NCI-H345 treated with DMSO at 0.1 percent for 48 hours (cell line): ENCODE measurements around the gene YIF1B.
A peak's percentile ranks its signal among the peaks of the same experiment; 100 is the strongest.

ENCODE experiments used
- DNase-seq: peaks from one replicate; lab custom pipeline; 2025; ENCODE audit not compliant: unreplicated experiment; lab: John Stamatoyannopoulos, UW

Gene YIF1B

DNA sequence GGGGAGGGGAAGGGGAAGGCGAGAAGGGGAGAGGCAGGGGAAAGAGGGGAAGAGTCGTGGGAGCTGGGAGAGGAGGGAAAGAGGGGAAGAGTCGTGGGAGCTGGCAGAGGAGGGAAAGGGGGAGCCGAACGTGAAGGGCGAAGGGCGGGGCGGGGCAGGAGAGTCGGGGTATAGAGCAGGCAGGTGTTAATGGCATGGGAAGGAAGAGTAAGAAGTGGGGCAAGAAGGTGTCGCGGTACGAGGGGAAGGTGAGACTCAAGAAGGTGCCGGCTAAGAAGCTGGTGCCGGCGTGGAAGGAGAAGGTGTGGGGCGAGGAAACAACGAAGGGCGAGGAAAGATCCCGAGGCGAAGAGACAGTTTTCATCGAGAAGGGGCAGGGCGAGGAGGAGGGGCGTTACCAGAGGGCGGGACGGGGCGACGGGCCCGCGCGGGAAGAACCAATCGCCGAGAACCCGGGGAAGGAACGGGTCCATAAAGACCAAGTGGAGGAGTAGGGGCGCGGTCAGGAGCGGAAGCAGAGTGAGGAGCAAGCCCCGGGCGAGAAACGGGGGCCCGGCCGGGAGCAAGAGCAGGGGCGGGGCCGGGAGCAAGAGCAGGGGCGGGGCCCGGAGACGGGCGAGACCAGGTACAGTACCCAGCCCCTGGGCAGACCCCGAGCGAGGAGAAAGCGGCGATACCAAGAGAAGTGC lies 20.3 kb upstream of the YIF1B start:
- peak; percentile 99 for DNase-seq

GRCh38 chr19:38333245-38333644 lies 17.5 kb upstream of the YIF1B start:
- DNase-seq: no peak

- DNase-seq: no peak
Observed at GRCh38 chr19:38331728-38332127, 16.0 kb upstream of the YIF1B start.

- no peak for DNase-seq
Observed at GRCh38 chr19:38329651-38330050, 13.9 kb upstream of the YIF1B start.

GRCh38 chr19:38326591-38326990 lies 10.8 kb upstream of the YIF1B start:
- no peak for DNase-seq

GRCh38 chr19:38324431-38324830 lies 8.7 kb upstream of the YIF1B start:
- DNase-seq: no peak

DNA sequence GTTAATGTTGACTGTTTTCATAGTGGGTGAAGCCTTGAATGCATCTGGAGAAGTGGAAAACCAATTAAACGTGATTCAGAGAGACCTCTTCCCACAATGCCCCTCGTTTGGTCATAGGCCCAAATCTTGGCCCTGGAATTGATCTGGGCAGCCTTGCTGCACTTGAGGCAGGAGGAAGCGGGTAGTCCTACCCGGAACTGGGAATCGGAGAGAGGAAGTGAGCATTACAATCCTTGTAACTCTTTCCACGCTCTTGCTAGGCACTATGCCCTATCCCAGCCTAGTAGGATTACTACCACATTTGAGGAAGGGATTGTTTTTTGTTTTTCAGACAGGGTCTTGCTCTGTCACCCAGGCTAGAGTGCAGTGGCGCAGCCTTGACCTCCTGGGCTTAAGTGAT lies 7.5 kb upstream of the YIF1B start:
- DNase-seq: no peak

- no peak for DNase-seq
Observed at GRCh38 chr19:38321646-38322196, 6.0 kb upstream of the YIF1B start.

- DNase-seq: no peak
Observed at GRCh38 chr19:38320969-38321339, 5.2 kb upstream of the YIF1B start.

- no peak for DNase-seq
Observed at GRCh38 chr19:38319421-38320258, 3.9 kb upstream of the YIF1B start, which contains the start of gene KCNK6. Gene KCNK6 (plus strand): TSS chr19:38319845. CDS start chr19:38319951, 106 bp downstream.

GRCh38 chr19:38318660-38319059 lies 2.9 kb upstream of the YIF1B start:
- no peak for DNase-seq

DNA sequence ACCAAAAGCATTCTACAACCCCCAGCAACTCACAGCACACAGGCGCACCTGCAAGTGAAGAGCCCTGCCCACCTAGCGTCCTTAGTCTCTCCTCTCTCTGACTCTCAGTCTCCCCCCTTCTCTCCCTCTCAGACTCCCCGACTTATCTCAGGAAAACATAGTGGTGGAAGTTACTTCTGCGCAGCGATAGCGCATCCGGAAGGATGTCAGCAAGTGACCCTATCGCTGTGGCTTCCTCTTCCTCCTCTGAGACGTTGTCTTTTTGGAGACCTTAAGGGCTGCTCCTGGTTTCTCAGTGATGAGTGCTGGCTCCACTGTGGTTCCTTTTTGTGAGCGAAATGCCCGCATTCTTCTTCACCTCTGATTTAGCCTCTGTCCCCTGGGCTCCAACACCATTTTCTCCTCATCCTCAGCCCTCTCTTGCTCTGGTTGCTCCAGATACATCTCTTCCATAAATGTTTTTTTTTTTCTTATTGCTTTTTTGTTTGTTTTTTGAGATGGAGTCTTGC lies 1.4 kb upstream of the YIF1B start:
- DNase-seq: no peak

DNA sequence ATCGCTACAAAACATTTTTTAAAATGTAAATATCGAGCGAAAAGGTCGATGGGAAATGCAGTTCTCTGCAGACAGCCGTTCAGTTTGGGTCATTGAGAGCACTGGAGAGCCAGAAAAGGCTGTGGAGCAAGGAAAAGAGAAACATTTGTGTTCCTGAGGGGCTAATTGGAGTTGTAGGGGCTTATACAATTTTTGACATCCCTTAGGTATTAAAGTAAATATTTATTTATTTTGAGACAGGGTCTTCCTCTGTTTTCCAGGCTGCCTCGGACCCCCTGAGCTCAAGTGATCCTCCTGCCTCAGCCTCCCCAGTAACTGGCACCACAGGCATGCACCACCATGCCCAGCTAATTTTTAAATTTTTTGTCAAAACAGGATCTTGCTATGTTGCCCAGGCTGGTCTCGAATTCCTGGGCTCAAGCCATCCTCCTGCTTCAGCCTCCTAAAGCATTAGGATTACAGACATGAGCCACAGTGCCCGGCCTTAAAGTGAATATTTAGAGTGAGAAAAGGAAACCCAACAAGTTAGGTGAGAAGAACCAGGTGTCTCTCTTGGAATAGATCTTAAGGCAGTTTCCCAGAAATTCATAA lies 825 bp upstream of the YIF1B start:
- DNase-seq: no peak

DNA sequence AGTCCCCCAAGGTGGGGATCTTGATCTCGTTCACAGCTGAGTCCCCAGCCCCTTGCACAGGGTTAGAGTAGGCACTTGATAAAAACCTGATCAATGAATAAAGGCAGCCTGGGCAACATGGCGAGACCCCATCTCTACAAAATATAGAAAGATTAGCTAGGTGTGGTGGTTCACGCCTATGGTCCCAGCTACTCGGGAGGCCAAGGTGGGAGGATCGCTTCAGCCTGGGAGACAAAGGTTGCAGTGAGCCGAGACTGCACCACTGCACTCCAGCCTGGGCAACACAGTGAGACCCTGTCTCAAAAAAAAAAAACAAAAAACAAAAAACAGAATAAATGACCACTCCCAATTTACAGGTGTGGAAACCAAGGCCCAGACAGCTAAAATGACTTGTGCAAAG lies 4.8 kb downstream of the YIF1B start:
- DNase-seq: no peak

- DNase-seq: no peak
Observed at GRCh38 chr19:38310279-38310670, 5.5 kb downstream of the YIF1B start.

DNA sequence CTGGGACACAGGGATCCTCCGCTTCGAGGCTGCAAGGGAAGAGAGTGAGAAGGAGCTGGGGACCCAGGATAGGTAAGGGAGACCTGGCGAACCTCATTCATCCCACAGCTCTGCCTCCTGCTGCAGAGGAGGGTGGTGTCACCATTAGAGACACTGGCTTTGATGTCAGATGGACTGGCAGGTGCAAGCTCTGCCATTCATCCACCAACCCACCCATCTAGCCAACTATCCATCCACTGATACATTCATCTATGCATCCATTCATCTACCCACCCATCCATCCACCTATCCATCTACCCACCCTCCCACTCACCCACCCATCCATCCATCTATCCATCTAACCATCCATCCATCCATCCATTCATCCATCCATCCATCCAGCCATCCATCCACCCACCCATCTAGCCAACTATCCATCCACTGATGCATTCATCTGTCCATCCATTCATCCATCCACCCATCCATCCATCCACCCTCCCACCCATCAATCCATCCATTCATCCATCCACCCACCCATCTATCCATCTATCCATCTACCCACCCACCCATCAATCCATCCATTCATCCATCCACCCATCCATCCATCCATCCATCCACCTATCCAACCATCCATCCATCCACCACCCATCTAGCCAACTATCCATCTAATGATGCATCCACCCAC lies 6.0 kb downstream of the YIF1B start:
- DNase-seq: no peak

GRCh38 chr19:38308926-38309614 lies 6.7 kb downstream of the YIF1B start:
- no peak for DNase-seq

DNA sequence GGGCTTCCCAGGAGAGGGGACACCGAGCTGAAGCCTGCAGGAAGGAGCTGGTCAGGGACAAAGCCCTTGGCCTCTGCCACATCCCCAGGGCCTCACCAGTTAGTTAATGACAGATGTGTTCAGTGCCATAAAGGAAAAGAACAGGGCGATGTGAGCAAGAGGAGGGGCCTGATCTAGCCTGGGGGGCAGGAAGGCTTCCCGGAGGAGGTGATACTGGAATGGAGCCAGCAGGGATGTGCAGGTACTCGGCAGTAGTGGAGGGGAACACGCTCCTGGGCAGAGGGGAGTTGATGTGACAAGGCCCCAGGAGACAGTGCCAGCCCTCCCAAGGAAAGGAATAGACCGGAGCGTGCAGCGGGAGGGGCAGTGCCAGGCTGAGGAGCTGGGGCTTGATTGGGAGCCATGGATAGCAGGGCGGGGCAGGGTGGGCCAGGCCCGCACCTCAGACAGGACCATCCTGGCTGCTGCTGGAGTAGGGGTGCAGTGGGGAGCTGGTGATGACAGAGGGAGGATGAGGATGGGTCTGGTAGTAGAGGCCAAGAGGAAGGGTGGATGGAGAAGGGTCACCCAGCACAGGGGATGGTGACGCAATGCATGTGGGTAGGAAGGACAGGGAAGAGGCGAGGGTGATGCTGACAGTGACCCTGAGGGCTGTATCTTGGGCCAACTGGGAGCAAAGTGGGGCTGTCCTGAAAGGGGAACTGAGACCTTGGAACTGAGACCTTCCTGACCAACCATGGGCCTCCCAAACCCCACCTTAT lies 7.6 kb downstream of the YIF1B start:
- DNase-seq: no peak

DNA sequence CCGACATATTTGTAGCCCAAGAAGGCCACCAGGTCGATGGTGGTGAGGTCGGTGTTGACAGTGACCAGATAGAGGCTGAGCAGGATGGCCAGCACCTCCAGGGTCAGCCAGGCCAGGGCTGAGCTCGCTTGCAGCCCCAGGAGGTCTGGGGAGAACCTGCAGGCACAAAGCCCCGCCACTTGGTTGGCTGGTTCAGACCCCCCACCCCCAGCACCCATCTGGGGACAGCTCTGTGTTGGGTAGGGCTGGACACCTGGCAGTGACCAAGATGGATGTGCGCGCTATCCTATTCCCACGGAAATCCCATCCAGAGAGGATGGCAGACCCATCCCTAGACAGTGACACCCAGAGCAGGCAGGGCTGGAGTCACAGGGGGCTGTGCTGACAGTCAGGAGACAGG lies 8.2 kb downstream of the YIF1B start:
- no peak for DNase-seq

DNA sequence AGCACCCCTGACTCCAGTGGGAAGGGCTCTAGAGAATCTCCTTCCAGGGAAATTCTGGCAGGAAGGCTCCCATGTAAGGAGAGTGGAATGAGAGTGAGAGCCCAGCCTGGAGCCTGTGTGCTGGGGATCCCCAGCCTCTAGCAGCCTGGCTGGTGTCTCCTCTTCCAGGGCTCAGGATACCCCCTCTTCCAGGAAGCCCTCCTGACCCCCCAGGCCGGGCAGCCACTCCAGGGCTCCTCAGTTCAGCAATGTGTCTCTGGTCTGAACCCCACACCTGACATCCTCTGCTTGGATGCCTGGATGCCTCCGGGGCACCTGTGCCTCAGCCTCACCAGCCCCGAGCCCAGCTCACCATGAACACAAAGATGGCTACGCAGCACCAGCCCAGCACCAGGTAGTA lies 8.7 kb downstream of the YIF1B start:
- DNase-seq: no peak
